GM23338 (cell line): ENCODE results near the gene PODN. TPM values are rescaled to one million over a fixed set of nuclear protein-coding genes. Genes with fewer than 3 reads are reported as not detected.

Experiments
- ATAC-seq: fragments of 200-7000 bp; cut with Tn5 transposase; 3 replicates; pipeline ENCODE4 v1.9.1; 2020
- DNase-seq: peaks from one replicate; pipeline ENCODE4 v3.0.0-alpha.2; 2015; ENCODE audit warnings: low spot score
- H2AFZ ChIP-seq: fragments of 200-600 bp; sonication (generic); 2 replicates; pipeline ENCODE4 v1.8.0; 2016; ENCODE audit warnings: antibody characterized with exemption, mild to moderate bottlenecking, moderate library complexity
- H3F3A ChIP-seq: fragments of 200-600 bp; sonication (generic); replicated peaks from 2 replicates; pipeline ENCODE4 v1.8.0; 2017; ENCODE audit warnings: antibody characterized with exemption, mixed run types, low read depth
- H3K27ac ChIP-seq: fragments of 200-600 bp; sonication (generic); 2 replicates; pipeline ENCODE4 v1.6.1; 2016; ENCODE audit warnings: low read depth
- H3K27me3 ChIP-seq: fragments of 200-600 bp; sonication (generic); 2 replicates; pipeline ENCODE4 v1.8.0; 2016; ENCODE audit warnings: mild to moderate bottlenecking, mixed run types, moderate library complexity; ENCODE audit not compliant: insufficient read depth
- H3K36me3 ChIP-seq: fragments of 200-600 bp; sonication (generic); 2 replicates; pipeline ENCODE4 v1.8.0; 2016; ENCODE audit warnings: mild to moderate bottlenecking; ENCODE audit not compliant: insufficient read depth
- H3K4me1 ChIP-seq: fragments of 200-600 bp; sonication (generic); 2 replicates; pipeline ENCODE4 v1.8.0; 2016; ENCODE audit warnings: mild to moderate bottlenecking, moderate library complexity; ENCODE audit not compliant: insufficient read depth
- H3K4me2 ChIP-seq: fragments of 200-600 bp; sonication (generic); 2 replicates; pipeline ENCODE4 v1.7.1; 2017; ENCODE audit warnings: mixed run types
- H3K4me3 ChIP-seq: fragments of 200-600 bp; sonication (generic); 2 replicates; pipeline ENCODE4 v1.6.1; 2016; ENCODE audit warnings: mixed run types
- H3K79me2 ChIP-seq: fragments of 200-600 bp; sonication (generic); replicated peaks from 2 replicates; pipeline ENCODE4 v1.8.0; 2017; ENCODE audit warnings: mild to moderate bottlenecking; ENCODE audit not compliant: insufficient read depth
- H3K9me2 ChIP-seq: fragments of 200-600 bp; sonication (generic); 2 replicates; pipeline ENCODE4 v1.8.0; 2017; ENCODE audit not compliant: insufficient read depth
- H4K20me1 ChIP-seq: fragments of 200-600 bp; sonication (generic); replicated peaks from 2 replicates; pipeline ENCODE4 v1.8.0; 2017; ENCODE audit warnings: mild to moderate bottlenecking; ENCODE audit not compliant: insufficient read depth
- H3K27ac Mint-ChIP-seq: 2 replicates; pipeline ENCODE4 v1.8.0; 2020; ENCODE audit warnings: inconsistent platforms, mild to moderate bottlenecking, moderate library complexity, mixed read lengths
- H3K27me3 Mint-ChIP-seq: 3 replicates; pipeline ENCODE4 v1.8.0; 2022; ENCODE audit warnings: low read depth, mild to moderate bottlenecking, moderate library complexity, mixed read lengths, inconsistent platforms; ENCODE audit not compliant: insufficient read depth, poor library complexity
- H3K36me3 Mint-ChIP-seq: 3 replicates; pipeline ENCODE4 v1.8.0; 2021; ENCODE audit warnings: low read depth, mild to moderate bottlenecking, inconsistent platforms, moderate library complexity, mixed read lengths
- H3K4me1 Mint-ChIP-seq: 3 replicates; pipeline ENCODE4 v1.8.0; 2020; ENCODE audit warnings: mild to moderate bottlenecking, inconsistent platforms, mixed read lengths
- H3K4me3 Mint-ChIP-seq: 3 replicates; pipeline ENCODE4 v1.8.0; 2021; ENCODE audit warnings: moderate library complexity, mild to moderate bottlenecking, inconsistent platforms, mixed read lengths
- H3K9me3 Mint-ChIP-seq: 3 replicates; pipeline ENCODE4 v1.8.0; 2020; ENCODE audit warnings: moderate library complexity, mild to moderate bottlenecking, inconsistent platforms, mixed read lengths
- CREB1 ChIP-seq: fragments of 250-450 bp; sonication (Bioruptor Pico); IDR thresholded peaks from 2 replicates; pipeline ENCODE4 v1.5.0; 2020; ENCODE audit warnings: low read depth, mild to moderate bottlenecking, moderate library complexity
- ETS1 ChIP-seq: IDR thresholded peaks from 2 replicates; pipeline ENCODE4 v1.6.1; 2016; ENCODE audit warnings: antibody characterized with exemption
- EZH2phosphoT487 ChIP-seq: fragments of 200-600 bp; sonication (generic); IDR thresholded peaks from one replicate; pipeline ENCODE4 v1.8.1; 2018; ENCODE audit warnings: antibody characterized with exemption; ENCODE audit not compliant: unreplicated experiment
- JUNB ChIP-seq: IDR thresholded peaks from one replicate; pipeline ENCODE4 v1.6.1; 2016; ENCODE audit warnings: antibody characterized with exemption; ENCODE audit not compliant: unreplicated experiment
- NANOG ChIP-seq: IDR thresholded peaks from 2 replicates; pipeline ENCODE4 v1.6.1; 2016; ENCODE audit warnings: antibody characterized with exemption, borderline replicate concordance
- REST ChIP-seq: IDR thresholded peaks from one replicate; pipeline ENCODE4 v1.6.1; 2018; ENCODE audit warnings: antibody characterized with exemption; ENCODE audit not compliant: unreplicated experiment
- STAT1 ChIP-seq: IDR thresholded peaks from one replicate; pipeline ENCODE4 v1.6.1; 2016; ENCODE audit warnings: antibody characterized with exemption; ENCODE audit not compliant: unreplicated experiment
- ZNF114 ChIP-seq: fragments of 250-450 bp; sonication (Bioruptor Pico); IDR thresholded peaks from 2 replicates; pipeline ENCODE4 v1.5.0; 2020; ENCODE audit warnings: mild to moderate bottlenecking, moderate library complexity
- polyA plus RNA-seq: library from polyadenylated mRNA; unstranded; fragments of >200 nt; fragmentation: Nextera tagmentation; extraction: Ambion mirVana; gene quantifications from 2 replicates; pipeline ENCODE4 v1.2.1, GENCODE V29; 2016
- total RNA-seq: library from RNA; depleted of rRNA; stranded (reverse); fragments of >200 nt; shearing (Covaris generic); gene quantifications from 2 replicates; pipeline ENCODE4 v1.2.3, GENCODE V29; 2014

Gene PODN
- total and polyA plus RNA-seq, 2 experiments from 2014 or later = 0.16 to 0.24 TPM

GRCh38 chr1:53123453-53124140 is 61.6 kb downstream of the PODN start (continued):
- TF ChIP-seq REST (no peak), JUNB (no peak), ZNF114 (CRISPR knock-in tag) (no peak), CREB1 (CRISPR knock-in tag) (no peak), ETS1 (no peak), EZH2phosphoT487 (no peak), STAT1 (no peak)

GRCh38 chr1:53125122-53125521 is 63.1 kb downstream of the PODN start:
- no peak overlapping the region for H3K4me2 ChIP-seq
- Mint-ChIP-seq H3K27me3 (peaks cover 8% of the 10 kb centered on the region), H3K36me3 (peaks cover 3% of the 10 kb centered on the region; the same call in 1 of the 3 replicates), H3K27ac (no peak overlapping the region), H3K4me3 (no peak overlapping the region), H3K9me3 (no peaks in the 10 kb centered on the region), H3K4me1 (peaks cover 23% of the 10 kb centered on the region)
- no peak overlapping the region for H2AFZ ChIP-seq
- no peaks in the 10 kb centered on the region for H3K79me2 ChIP-seq
- H3K36me3 ChIP-seq = no peaks in the 10 kb centered on the region
- DNase-seq (no peak), ATAC-seq (no peak)
- no peak overlapping the region for H3K27ac ChIP-seq
- no peaks in the 10 kb centered on the region for H3K9me2 ChIP-seq
- H3F3A ChIP-seq = no peaks in the 10 kb centered on the region
- no peaks in the 10 kb centered on the region for H4K20me1 ChIP-seq
- no peaks in the 10 kb centered on the region; the same call in 1 of the 2 replicates for H3K4me1 ChIP-seq
- H3K27me3 ChIP-seq = no peaks in the 10 kb centered on the region
- H3K4me3 ChIP-seq = no peak overlapping the region
- TF ChIP-seq ETS1 = no peak
- TF ChIP-seq STAT1 = no peak
- no peak for TF ChIP-seq NANOG
- no peak for TF ChIP-seq JUNB
- no peak for TF ChIP-seq REST
